ENCODE results near the gene NPPB.

NPPB gene

DNA sequence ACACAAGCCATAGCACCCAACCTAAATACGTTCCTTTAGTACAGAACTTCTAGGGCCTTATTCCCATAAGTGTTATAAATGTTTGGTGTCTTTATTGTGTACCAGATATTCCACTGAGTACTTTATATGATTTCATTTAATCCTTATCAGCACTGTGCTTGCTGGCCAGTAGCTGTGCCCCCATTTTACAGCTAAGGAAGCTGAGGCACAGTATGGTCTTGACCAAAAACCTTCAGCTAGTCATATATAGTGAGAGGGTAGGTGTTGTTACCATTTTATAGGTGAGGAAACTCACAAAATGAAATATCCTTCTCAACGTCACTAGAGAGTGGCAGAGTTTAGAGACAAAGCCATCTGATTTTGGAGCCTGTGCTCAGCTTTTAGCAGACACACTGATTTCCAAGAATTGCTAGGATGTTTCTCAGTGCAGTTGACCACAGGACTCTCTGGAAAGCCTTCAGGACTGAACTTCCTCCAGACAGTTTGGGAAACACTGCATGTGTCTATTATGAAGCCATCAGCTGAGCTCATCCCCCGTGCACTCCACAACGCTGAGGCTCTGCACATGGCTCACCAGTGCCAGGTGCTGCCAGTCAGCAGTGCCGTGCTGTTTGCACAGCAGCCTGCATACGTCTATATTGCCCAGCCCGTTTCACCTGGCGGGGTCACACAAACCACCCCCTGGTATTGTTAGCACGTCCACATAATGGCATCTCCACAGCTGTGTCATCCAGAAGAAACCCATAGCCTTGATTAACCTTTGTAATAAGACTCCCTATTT, 26.6 kb downstream of the NPPB start:
- DNase-seq, result no peak

DNA sequence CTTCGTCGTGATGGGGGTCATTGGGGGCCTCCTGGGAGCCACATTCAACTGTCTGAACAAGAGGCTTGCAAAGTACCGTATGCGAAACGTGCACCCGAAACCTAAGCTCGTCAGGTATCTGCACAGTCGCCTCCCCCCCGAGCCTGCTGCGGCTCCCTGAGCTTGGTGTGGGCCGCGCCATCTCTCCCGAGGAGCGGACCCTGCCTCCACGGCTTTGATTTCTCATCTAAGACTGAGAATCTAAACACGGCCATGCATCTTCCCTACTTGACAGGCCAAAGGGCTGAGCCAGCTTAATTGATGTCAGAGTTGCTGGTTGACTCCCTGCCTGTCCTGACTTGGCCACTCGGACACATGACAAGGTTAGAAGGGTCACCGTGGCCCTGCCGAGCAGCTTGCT, 30.2 kb downstream of the NPPB start:
- DNase-seq, result no peak

DNA sequence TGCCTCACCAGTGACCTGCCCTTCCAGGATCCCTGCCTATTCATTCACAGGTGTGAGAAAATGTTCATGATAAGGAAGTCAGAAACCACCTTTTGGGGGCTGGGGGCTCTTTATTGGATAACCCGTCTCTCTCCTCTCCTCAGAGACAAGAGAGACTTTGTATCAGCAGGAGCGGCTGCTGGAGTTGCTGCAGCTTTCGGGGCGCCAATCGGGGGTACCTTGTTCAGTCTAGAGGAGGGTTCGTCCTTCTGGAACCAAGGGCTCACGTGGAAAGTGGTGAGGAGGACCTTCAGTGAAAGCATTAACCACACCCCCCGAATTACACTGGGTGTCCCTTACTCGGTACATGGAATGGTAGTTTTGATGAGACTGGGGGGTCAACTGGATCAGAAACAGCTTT, 31.8 kb downstream of the NPPB start:
- no peak for DNase-seq

DNA sequence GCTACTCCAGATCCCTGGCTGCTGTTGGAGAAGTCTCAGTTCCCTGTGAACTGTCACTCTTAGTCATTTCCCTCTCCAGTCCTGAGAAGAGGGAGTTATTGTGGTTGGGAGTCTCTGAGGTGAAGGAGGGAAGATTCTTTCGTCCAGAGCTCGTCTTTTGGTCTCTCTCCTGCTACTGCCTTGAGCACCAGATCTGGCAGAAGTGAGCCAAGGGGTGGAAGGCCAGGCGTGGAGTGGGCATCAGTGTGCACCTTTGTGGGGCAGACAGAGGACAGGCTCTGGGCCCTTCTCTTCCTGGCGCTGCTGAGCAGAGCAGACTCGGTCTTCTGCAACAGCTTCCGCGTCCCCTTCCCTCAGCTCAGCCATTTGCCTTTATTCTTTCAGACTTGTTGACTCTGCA, 33.6 kb downstream of the NPPB start:
- DNase-seq, result no peak

DNA sequence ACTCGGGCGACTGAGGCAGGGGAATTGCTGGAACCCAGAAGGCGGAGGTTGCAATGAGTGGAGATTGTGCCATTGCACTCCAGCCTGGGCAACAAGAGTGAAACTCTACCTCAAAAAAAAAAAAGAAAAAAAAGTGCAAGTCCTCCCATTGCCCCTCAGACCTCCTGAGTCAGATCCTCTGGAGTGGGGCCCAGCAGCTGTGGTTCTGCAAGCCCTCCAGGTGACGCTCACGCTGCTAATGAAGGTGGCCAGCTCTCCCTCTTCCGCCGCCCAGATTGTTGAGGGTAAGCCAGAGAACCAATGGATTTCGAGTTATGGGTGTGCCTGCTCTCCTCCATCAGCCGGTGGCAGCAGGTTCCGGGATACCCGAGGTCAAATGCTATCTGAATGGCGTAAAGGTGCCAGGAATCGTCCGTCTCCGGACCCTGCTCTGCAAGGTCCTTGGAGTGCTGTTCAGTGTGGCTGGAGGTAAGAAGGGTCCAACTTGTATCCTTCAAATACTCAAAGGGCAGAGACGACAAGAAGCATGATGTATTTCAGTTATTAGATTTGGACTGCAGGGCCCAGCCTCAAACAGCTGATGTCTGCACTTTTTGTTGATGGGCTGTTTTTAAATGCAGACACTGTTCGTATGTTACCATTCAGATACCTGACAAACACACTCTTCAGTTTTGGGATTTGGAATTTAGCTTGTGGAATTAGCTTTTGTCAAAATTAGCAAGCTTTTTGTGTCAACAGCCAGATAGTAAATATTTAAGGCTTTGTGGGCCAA, 35.2 kb downstream of the NPPB start:
- no peak for DNase-seq

DNA sequence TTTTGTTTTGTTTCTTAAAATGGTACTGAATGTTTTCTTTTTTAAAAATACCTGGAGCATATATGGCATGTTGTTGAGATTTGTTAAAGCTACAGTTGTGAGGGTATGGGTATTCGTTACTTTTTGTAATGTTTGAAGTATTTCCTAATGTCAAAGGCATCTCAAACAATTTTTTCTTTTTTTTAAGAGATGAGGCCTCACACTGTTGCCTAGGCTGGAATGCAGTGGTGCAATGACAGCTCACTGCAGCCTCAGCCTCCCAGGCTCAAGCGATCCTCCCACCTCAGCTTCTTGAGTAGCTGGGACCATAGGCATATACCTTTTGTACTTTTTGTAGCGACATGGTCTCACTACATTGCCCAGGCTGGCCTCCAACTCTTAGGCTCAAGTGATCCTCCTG, 36.7 kb downstream of the NPPB start:
- DNase-seq, result no peak

DNA sequence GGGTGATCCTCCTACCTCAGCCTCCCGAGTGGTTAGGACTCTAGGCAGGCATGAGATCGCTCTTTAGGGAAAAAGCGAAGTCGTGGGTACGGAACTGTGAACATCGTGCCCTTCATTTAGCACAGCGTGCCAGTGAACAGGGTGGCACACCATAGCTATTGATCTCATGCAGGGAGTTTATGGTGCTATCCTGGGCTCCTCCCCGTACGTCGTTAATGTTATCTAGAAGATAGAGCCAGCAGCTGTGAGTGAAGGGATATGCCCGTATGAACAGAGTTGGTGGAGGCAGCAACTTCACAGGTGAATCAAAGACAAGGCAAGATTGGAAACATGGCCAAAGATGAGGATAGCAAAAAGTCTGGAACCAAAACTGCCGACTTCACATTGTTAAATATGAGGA, 41.6 kb downstream of the NPPB start:
- DNase-seq, result no peak

DNA sequence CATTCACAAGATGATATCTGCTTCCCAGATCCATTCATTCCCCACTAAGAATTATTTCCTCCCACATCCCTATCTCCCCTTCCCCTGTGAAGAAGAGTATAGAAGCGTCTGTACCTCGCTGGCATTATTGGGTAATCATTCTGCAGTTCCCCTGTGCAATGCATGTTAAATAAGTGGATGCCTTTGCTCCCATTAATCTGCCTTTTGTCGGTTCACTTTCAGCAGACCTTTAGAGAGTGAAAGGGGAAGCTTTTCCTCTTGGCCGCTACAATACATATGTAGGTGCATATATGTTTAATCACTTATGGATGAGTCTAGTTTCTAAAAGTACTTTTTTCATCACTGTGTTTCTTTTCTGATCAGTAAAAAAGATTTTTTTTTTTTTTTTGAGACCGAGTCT, 45.7 kb downstream of the NPPB start:
- DNase-seq, result no peak
